T-helper 1 cell (primary cell): ENCODE measurements around the gene DYNLT3.

Source experiments
- DNase-seq, 5 donors: peaks; one replicate each; pipeline ENCODE4 v3.0.0-alpha.2; 2012 to 2020

Gene DYNLT3

DNA sequence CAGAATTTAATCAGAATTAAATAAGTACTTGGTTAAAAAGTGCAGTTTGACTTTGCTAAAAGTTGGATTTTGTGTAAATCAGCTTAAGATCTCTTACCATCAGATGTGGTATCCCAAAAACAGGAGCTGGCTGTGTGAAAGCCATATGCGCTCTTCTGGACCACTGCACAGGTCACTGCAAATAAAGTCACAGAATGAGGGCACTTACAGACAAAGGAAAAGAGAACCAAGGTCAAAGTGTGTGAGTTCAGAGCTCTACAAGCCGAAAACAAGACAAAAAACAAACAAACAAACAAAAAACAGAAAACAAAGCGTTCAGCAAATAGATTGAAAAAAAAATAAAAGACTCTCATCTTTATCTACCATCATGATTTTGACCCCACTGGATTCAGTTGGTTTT lies 6.4 kb downstream of the DYNLT3 start:
- DNase-seq = no peak

DNA sequence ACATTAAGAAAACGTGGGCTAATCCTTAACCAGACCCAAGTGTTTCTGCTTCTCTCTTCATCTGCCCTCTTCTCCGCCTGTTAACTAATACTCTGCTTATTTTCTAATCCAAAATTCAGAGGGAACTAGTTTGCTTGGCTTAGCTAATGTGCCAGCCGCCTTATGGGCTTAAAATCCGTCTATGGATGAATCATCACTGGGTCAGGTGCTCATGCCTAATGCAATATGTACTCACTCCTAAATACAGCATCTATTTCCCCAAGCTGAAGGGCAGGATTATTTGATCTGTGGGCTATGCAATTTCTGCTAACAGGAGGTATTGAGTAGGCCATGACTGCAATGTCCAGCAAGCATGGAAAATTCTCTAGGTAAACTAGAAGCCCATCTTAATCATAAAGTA lies 12.4 kb downstream of the DYNLT3 start:
- no peak for DNase-seq

DNA sequence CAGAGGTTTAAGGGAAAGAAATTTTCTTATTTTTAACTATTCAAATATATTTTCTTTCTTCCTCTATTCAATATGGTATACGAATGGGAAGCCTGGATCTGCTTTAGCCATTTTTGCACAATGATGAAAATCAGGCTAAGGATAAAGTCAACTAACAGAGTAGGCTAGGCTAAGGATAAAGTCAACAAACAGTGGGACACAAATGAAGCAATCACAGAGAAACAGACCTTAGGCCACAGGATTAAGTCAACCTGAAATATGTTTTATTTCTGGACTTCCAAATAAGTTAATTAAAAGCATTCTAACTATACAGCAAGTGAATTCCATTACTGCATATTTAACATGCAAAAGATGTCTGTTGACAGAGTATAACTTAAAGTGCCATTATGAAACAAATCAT lies 17.0 kb downstream of the DYNLT3 start:
- no peak for DNase-seq

DNA sequence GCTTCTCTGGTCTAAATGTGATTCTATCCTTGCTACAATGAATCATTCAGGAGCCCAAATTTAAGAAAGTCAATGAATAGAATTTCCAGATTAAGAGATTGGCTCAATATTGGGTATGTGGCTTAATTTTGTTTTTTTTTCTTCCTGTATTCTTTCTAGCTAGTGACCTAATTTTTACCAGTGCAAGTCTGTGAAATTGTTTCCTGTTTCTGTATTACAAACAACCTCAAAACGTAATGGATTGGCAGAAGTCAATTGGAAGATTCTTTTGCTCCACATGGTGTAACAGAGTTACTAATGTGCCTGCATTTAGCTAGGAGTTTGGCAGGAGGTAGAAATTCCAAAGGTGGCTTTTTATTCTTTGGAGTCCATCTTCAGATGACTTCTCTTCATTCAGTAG lies 17.6 kb downstream of the DYNLT3 start:
- no peak for DNase-seq

DNA sequence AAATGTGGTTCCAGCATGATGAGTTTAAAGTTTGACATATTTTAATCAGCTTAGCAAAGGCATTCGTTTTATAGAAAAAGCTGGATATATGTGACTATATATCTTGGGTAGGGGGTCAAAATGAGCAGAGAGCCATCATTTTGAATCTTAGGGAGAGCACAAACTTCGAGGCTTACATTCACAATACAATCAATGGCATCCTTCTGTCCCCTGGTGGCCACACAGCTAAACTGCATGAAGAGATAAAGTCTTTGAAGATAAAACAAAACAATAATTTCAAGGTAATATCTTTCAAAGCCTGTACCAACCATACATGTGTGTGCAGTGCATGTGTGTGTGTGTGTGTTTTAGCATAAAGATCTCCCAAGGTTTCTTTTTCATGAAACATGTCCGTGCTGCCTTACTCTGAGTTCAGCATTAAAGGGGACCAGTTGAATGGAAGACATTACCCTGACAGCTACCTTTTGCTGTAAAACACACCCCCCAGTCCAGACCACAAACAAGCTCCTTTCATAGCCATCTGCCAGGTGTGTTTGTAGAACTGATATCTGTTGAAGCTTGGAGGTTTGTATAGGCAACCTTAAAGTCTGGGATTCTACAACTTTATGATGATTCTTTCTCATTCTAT lies 22.0 kb downstream of the DYNLT3 start:
- DNase-seq = peak; percentile 6 to 54 (median 27)

DNA sequence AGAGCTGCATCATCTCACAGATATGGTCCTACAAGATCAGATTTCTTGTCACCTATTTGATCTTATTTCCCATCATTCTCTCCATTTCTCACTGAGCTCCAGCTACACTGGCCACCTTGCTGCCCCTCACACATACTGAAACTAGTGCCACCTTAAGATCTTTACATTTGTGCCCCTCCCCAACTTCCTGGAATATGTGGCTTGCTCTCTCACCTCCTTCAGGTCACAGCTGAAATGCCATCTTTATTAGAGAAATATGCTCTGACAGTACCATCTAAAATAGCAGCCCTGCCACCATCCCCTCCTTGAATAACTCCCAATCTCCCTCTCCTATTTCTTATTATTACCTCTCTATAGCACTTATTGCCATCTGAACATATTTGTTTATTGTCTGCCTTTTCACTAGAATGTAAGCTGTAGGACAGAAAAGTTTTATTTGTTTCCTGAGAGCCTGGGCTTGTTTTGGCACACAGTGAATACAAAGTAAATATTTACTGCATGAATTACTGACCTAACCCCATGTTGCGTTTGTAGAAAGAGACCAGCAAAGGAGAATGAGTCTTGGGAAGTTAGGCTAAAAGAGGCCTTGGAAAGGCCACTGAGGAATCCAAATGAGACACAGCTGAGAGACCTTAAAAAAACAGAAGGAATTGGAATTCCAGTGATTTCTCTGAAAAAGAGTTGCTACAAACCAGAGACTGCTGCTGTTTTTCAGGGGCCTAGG lies 22.7 kb downstream of the DYNLT3 start:
- DNase-seq = no peak

DNA sequence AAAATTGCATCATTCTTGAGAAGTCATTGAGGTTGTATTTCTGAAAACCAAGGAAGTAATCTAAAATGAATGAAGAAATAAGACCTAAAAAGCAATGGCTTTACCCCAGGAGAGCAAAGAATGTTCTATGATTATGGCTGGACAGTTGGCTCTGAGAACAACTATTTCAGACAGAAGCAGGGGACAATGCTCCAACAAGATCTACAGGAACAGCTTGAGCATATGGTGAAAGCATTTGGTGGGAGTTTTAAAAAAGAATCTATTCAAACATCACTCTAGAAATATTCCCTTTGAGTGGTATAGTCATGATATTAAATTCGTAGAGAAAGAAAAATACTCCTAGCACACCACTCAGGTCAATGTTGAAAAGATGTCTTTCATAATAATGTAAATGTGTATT lies 26.7 kb downstream of the DYNLT3 start:
- no peak for DNase-seq

DNA sequence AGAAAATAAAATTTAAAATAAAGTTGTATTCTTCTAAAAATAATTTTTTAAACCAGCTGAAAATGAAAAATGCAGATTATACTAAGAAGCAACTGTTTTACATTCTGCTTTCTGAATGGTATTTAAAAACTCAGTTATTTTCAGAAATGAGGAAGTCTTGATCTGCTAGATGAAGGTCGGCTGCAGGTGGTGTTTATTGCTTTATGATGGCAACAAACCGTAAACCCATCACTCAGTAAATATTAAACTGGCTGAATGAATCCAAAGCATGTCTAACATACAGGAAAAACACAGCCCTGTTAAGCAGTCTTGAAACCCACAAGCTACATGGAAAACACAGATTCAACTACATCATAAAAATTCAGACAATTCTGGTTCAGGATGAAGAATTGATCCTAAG lies 29.3 kb downstream of the DYNLT3 start:
- DNase-seq = no peak

DNA sequence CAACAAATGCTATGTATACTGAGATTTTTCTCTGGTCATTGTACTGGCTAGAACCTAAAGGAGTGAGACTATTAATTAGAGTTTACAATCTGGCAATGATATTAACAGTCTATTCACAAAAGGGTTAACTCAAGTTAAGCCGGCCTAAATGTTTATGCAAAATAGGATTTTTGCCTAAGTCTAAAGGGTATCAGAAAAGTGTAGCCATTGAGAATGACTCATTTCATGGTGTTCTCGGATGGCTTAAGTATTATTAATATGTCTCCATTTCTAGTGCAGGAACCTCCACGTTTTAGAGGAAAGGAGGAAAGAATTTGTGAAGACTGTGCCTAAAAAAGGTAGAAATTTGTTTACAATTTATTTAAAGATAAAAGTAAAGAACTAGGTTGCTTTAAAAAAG lies 29.8 kb downstream of the DYNLT3 start:
- no peak for DNase-seq

DNA sequence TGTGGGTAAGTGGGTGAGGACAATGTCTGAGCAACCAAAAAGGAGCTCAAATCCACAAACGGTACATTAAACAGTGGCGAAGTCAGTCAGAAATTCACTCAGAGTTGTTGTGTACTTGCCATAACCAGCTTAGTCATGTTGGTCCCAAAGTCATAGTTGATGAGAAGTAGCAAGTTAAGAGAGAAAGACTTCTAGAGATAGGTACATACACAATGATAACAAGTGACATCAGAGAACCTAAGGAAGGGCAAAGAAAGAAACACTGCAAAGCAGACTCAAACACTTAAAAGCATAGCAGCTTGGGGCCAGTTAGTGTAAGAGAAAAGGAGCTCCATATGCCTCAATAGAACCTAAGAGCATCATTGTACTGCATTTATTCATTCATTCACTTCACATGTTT lies 30.2 kb downstream of the DYNLT3 start:
- no peak for DNase-seq

DNA sequence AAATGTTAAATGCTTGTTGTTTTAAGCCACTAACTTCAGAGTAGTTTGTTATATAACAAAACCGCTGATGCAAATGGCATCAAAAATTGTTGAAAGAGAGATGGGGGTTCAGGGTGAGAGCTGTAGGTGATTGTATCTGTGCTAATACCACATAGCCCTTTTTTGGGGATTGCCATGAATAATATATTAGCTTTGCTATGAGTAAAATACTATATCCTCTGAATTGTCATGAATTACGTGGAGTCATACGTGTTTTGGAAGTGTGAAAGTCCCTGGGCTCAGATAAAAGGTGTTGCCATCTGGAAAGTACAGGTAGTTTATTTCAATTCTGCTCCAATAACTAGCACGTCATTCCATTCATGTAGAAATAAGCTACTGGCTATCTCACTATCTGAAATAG lies 30.6 kb downstream of the DYNLT3 start:
- no peak for DNase-seq

DNA sequence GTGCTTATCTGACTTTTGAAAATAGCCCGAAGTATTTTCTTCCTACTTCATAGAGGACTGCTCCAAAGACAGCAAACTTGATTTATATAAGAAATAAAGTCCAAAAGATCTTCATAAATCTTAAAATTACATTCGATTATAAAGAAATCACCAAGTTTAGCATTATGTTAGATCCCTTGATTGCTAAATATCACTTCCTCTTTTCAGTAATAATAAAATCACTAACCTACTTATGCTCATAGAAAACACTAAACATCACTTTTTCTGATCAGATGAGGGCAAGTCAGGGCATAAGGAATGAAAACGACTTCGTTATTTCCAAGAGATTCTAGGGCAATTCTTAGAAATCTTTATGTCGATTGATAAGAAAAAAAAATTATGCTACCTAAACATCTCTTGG lies 32.0 kb downstream of the DYNLT3 start:
- no peak for DNase-seq

DNA sequence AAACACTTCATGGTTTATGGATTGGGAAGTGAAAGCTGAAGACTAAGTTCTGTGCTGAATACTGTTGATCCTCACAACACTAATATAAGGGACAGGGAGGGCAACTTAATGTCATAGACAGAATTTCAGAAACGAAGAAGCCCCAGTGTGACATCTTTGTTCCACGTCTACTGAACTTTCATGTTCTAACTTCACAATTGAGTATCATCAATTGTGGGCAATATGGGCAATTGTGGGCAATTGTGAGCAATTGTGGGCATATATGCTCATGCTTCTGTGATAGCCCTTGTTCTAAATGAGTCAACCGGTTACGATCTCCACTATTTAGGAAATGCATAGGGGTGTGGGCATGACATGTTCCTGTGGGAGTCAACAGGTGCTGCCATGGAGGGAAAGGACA lies 33.8 kb downstream of the DYNLT3 start:
- DNase-seq = no peak

DNA sequence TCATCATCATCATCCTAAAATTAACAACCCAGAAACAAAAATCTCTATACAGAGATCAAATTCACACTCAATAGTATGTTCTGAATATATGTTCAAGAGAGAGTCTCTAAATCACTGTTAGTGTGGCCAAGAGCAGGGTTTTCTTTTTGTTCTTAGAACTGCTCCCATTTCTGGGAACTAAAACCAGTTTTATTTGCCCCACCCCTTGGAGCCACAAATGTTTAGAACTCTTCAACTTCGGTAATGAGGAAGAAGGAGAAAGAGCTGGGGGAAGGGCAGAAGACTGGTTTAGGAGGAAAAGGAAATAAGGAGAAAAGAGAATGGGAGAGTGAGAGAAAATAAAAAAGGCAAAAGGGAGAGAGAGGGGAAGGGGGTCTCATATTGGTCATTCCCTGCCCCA lies 35.3 kb downstream of the DYNLT3 start:
- DNase-seq = no peak

DNA sequence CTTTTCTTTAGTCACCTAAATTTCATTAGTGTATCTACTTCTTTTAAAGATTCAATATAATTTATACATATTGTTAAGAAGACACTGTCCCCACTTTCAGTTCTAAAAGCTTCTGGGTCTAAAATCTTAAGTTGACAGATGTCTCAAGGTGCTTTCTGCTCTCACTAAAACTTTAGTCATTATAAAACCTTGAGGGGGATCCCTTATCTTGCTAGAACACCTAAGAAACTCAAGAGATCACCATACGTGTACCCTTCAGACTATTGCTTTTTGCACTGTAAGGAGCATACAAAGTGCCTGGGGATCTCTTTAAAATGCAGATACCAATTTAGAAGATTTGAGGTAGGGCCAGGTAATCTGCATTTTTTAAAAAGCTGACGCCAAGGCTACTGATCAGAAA lies 37.4 kb downstream of the DYNLT3 start:
- no peak for DNase-seq

DNA sequence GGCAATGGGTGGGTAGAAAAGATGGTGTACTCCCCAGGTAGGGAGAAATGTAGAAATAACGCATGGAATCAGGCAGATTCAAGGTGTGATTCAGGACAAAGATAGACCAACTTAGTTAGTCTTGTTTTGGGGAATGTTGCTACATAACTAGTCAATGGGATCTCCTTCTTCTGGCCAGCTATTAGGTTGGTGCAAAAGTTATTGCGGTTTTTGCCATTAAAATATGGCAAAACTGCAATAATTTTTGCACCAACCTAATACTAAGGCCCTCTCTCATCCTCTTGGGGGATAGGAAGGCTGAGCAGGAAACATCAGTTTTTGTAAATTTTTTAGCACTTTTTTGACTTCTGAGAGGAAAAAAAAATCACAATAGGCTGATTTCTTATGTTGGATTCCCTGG lies 44.3 kb downstream of the DYNLT3 start:
- no peak for DNase-seq

DNA sequence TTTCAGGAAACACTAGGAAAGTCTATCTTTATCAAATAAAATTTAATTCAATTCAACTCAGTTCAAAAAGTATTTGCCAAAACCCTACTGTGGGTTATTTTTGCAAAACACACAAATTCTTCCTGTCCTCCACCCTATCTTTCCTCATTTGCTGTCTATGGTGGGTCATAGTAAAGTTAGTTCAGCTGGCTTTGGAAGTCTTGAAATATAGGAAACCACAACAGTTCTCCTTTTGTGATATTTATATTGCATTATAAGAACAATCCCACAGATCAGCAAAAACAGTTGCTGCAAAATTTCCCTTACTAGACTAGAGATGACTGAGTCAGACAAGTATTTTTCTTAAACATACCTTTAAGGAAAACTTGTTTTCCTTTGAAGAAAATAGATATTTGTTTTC lies 45.3 kb downstream of the DYNLT3 start:
- no peak for DNase-seq

DNA sequence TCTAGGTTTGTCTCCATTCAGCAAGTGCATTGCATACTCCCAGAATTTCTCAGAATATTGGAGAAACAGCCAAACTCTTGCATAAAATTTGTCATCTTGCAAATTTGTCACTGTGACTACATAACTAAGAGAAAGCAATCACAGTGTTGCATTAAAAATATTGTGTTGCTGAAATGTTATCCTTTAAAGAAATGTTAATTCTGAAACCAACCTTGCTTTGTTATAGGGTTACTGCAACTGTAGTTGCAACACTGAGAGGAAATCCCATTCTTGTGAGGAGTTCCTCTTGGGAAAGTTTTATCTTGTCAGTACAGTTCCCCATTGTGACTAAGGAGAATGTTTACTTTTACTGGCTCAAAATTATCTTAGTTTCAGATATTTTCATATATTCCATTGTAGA lies 46.7 kb downstream of the DYNLT3 start:
- no peak for DNase-seq

DNA sequence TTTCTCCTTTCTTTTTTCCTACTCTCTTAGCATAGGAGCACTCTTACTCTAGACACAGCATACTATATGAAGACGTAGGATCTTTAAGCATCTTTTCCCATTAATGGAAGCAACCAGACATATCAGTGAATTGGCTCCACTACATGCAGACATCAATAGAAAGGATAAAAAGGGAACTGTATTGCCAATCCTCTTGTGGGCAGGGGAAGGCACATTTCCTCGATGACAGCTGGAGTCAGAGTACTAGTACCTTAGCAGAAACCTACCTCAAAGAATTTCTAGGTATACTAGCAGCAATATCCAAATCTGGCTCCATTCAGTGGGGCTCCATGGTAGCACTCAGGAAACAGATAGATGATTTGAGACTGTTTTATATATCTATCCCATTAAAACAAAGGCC lies 47.4 kb downstream of the DYNLT3 start:
- DNase-seq = no peak

DNA sequence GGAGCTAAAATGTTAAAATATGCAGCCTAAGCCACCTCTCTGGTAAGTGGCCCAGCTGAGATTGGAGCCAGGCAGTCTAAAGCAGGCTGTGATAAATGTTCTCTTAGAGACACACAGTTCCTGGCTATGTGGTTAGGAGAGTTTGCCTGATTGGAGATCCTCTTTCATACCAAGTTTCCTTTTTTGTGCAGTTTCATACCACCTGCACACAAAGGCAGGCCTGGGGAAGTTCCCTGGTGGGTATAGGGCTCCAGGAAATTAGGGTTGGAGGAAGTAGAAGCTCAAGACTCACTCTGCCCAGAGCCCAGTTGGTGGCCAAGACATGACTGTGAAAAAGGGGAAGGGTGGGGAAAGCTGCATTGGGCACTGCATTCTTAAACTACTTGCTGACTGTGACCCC lies 50.6 kb downstream of the DYNLT3 start:
- DNase-seq = no peak

DNA sequence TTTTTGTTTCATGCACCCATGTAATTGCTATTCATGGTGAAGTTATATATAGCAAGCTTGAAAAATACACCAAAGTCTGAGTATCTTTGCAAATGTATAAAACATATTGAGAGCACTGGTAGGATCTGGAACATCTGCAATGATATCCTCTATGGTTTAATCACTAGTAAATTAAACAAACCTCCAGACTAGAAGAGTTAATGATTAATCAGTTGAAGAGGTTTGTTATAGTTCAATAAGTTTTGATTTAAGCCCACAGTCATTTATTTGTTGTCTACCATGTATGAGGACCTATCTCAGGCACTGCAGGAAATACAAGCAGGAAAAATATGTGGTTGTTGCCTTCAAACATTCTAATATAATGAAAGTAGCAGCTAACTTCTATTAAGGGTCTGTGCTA lies 51.1 kb downstream of the DYNLT3 start:
- DNase-seq = no peak
